HG02571 (cell line): ENCODE measurements around the gene ECEL1.

Source experiments
- ATAC-seq: cut with Tn5 transposase; IDR thresholded peaks from one replicate; pipeline ENCODE4 v1.9.1; 2021; ENCODE audit warnings: mild to moderate bottlenecking, moderate library complexity; ENCODE audit not compliant: unreplicated experiment

Gene ECEL1

GRCh38 chr2:232522623-232523401 lies 35.2 kb upstream of the ECEL1 start:
- no peak for ATAC-seq

- no peak for ATAC-seq
Observed at GRCh38 chr2:232521959-232522622, 34.5 kb upstream of the ECEL1 start.

GRCh38 chr2:232521098-232521497 lies 33.5 kb upstream of the ECEL1 start:
- no peak for ATAC-seq

GRCh38 chr2:232520489-232520888 lies 32.9 kb upstream of the ECEL1 start:
- ATAC-seq: no peak

- ATAC-seq: no peak
Observed at GRCh38 chr2:232519581-232520438, 32.2 kb upstream of the ECEL1 start, which contains the start of gene PRSS56. Gene PRSS56 (plus strand): TSS chr2:232520388. CDS start chr2:232520599, 211 bp downstream.

GRCh38 chr2:232518844-232519243 lies 31.2 kb upstream of the ECEL1 start:
- ATAC-seq: no peak

GRCh38 chr2:232516551-232516950 lies 28.9 kb upstream of the ECEL1 start:
- ATAC-seq: no peak

- no peak for ATAC-seq
Observed at GRCh38 chr2:232515639-232516038, 28.0 kb upstream of the ECEL1 start.

- ATAC-seq: no peak
Observed at GRCh38 chr2:232513353-232513752, 25.7 kb upstream of the ECEL1 start.

GRCh38 chr2:232512602-232513001 lies 25.0 kb upstream of the ECEL1 start:
- no peak for ATAC-seq

- ATAC-seq: no peak
Observed at GRCh38 chr2:232511336-232511890, 23.8 kb upstream of the ECEL1 start.

- ATAC-seq: no peak
Observed at GRCh38 chr2:232508251-232508650, 20.6 kb upstream of the ECEL1 start.

- ATAC-seq: no peak
Observed at GRCh38 chr2:232506709-232507108, 19.1 kb upstream of the ECEL1 start.

GRCh38 chr2:232505856-232506255 lies 18.2 kb upstream of the ECEL1 start:
- ATAC-seq: no peak

- no peak for ATAC-seq
Observed at GRCh38 chr2:232504438-232504837, 16.8 kb upstream of the ECEL1 start.

- ATAC-seq: no peak
Observed at GRCh38 chr2:232503809-232504323, 16.2 kb upstream of the ECEL1 start.

GRCh38 chr2:232502911-232503808 lies 15.5 kb upstream of the ECEL1 start:
- ATAC-seq: no peak

GRCh38 chr2:232502511-232502910 lies 14.9 kb upstream of the ECEL1 start:
- no peak for ATAC-seq

- ATAC-seq: no peak
Observed at GRCh38 chr2:232501794-232502390, 14.3 kb upstream of the ECEL1 start.
